Bone marrow (tissue), 2 donors: ENCODE results near the gene SPATA31C2.
"Not testable (repeated sequence)": the region's sequence is repeated elsewhere in the genome, so short reads cannot be mapped to it uniquely, and the experiment has no call there.

Experiments used
- DNase-seq, 2 donors: peaks; one replicate each; lab custom pipeline; 2025; lab: John Stamatoyannopoulos, UW

SPATA31C2 gene

DNA sequence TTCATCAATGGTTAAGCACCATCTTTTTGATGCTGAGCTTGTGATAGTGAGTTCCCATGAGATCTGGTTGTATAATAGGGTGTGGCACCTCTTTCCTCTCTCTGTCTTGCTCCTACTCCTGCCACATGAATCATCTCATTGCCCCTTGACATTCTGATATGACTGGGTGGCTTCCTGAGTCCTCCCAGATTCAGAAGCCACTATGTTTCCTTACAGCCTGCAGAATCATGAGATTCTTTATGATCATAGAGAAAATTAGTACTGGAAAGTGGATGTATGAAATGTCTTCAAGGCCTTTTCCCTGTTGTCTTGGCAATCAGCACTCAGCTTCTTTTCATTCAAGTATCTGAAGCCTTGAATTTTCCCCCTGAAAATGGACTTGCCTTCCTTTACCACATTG, 14.9 kb downstream of the SPATA31C2 start:
- not testable (repeated sequence) for DNase-seq

DNA sequence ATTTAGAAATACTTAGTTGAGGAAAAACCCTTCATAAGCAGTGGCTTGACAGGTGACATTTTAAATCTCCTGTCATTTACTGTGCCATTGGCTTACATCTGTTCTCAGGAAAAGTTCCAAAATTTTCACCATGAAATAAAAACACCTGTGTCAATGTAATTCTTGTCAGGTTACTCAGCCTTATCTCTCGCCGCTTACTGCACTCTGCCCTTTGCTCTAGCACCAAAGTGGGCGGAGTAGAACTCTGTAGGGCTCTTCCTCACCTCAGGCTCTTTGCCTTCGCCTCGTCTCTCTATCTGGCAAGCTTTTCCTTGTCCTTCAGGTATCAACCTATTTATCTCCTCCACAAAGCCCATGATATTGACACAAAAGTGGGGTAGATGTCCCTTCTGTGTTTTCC, 20.2 kb downstream of the SPATA31C2 start:
- not testable (repeated sequence) for DNase-seq

DNA sequence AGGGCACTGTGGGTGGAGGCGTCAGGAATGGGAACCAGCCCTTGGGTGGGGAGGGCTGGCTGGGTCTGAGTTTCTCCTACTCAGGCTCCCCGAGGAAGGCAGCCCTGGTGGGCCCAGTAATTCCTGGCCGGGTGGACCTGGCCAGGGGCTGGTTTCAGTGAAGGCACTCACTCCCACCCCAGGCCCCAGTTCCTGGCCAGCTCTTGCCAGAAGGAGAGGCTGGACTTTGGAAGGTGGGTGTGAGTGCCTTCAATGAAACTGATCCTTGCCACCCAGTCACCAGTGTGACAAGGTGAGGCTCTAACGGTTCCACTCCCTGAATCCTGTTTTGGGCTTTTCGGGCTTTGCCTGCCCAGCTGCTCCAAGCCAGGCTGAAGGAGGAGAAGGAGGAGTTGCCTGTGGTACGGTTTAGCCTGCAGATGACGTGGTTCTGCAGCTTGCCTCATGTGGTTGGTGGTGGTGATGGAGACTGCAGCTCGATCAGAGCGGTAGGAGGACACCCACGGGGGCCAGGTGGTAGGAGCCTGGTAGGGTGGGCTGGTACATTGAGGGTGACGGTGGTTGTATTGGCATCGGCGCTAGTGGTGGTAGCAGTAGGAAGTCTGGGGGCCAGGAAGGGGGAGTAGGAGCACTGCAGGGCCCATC, 23.2 kb downstream of the SPATA31C2 start:
- DNase-seq: not testable (repeated sequence)

DNA sequence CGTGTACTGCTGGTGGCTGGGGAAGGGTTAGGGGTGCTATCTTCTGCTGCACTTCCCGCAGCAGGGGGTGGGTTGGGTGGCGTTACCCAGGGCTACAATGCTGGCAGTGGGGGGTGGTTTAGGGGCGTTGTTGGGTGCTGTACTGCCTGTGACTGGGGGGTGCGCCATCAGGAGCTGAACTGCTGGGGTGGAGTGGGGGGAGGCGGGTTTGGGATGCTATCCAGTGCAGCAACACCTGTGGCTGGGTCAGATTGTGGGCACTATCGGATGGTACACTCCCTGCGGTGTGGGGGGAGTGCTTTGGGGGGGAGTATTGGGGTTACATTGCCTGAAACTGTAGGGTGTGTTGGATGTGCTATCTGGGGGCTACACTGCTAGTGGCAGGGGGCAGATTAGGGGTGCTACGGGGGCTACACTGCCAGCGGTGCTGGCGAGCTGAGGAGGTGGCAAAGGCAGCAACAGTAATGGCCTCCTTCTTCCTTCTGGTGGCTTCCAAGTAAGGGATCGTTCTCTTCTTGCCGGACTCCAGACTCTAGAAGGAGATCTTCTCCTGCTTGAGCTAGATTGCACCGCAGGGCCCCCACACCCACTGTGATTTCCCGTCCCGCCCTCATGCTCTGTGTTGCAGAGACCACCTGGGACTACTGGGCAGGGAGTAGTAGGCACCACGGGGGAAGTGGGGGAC, 23.9 kb downstream of the SPATA31C2 start:
- not testable (repeated sequence) for DNase-seq

DNA sequence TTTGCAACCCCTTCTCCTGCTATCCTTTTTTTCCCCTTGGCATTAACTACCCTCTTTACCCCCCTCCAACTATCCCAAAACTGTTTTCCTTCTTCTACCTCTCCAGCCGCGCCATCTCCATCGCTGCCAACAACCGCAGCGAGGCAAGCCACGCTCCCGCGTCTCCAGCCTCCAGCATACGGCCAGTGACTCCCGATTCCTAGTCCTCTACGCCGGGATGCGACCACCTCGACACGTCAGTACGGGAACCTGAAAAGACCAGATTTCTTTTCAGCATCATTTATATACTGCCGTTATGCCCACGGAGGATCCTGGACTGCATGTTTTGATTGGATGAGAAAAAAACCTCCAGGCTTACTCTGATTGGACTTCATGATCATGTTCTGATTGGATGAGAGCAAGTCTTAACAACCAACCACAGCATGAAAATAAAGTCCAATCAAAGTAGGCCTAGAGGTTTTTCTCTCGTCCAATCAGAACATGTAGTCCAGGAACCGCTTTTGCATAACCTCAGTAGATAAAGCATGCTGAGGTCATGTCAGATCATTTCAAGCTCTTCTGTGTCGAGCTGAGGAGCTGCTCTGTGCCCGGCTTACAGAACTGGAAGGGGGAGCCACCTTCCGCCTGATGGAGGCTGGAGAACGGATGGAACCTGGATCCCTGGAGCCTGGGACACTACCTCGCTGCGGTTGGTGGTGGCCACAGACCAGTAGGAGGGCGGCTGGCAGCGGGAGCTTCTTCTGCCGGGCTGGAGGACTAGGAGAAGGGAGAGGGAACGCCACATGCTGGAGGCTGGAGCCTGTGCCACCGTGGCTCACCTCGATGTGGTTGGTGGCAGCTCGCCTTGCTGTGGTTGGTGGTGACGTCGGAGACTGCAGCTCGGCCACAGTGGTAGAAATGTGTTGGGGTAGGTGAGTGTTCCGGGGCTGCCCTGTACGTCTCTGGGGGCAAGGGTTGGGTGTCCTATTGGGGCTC, 24.8 kb downstream of the SPATA31C2 start:
- not testable (repeated sequence) for DNase-seq

DNA sequence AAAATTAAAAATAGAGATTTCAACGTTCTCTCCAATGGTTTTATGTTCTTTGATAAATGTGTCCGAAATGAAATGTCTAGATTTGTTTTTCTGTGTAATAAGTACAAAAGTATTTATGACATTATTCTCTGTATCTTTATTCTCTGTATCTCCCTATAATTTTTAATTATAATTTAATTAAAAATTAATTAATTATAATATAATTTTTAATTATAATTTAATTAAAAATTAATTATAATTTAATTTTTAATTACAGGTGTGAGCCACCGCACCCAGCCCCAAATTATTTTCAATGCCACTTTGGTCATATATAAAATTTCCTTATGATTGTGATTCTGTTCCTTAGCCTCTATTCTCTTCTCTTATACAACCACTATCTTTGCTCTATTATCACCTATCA, 28.2 kb downstream of the SPATA31C2 start:
- DNase-seq: no peak

DNA sequence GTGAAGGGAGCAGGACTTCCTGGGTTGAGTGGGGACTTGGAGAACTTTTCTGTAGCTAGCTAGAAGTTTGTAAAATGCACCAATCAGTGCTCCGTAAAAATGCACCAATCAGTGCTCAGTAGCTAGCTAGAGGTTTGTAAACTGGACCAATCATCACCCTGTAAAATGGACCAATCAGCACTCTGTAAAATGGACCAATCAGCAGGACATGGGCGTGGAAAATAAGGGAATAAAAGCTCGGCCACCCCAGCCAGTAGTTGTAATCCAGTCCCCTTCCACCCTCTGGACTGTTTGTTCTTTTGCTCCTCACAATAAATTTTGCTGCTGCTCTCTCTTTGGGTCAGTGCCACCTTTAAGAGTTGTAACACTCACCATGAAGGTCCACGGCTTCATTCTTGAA, 29.5 kb downstream of the SPATA31C2 start:
- no peak for DNase-seq

DNA sequence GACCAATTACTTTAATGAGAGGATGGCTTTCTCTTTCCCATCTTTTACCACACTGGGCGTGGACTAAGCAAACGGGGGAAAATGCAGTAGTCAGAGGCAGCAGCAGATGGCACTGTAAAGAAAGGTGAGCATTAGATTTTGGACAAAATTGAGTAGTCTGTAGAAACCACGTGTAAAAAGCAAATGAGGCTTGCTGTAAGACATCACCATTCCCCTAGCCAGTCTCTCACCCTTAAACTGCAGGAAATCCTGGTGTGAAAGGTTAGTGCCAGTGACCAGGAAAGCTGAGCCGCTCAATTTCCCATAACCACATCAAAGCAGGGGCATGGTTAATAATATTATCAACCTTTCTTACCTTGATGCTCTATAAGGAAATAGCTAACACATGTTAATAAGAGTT, 31.8 kb downstream of the SPATA31C2 start:
- DNase-seq: no peak

DNA sequence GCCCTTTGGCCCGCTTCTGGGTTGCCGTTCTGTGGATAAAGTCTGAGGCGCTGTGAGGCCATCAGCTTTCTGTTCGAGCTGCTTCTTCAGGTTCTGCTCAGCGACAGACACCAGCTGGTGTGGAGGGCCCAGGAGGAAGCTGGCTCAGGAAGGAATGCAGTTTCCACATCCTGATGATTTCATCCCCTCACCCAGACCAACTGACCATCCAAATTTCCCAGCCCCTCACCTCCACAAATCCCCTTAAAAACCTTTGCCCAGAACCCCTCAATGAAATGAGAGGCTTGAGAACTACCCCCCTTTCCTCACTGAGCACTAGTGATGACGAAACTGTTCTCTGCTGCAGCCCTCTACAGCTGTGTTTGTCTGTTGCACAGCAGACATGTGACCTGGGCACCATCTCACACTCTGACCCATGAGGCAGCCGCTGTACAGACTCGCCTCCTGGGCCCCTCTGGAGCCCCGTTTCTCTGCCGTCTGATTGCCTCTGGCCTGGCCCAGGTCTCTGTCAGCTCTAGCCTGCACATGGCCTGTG, 45.4 kb downstream of the SPATA31C2 start:
- DNase-seq: no peak

DNA sequence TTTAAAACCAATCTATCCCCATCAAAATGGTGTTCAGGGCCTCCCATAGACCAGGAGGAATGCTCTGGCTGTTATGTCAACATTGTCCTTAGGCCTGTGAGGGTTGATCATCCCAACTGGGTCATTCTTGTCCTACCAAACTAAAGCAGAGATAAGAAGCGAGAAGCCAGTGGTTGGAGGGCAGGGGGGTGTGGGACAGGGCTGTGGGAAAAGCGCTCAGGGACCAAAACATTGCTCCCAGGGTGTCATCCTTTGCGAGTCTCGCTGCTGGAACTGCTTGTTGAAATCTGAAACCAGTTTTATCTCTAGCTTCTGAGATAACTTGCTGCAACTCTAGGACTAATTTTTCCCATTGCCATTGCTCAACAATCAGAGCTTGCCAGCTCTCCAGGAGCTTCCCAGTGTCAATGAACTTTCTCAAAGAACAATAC, 48.1 kb downstream of the SPATA31C2 start:
- DNase-seq: no peak

DNA sequence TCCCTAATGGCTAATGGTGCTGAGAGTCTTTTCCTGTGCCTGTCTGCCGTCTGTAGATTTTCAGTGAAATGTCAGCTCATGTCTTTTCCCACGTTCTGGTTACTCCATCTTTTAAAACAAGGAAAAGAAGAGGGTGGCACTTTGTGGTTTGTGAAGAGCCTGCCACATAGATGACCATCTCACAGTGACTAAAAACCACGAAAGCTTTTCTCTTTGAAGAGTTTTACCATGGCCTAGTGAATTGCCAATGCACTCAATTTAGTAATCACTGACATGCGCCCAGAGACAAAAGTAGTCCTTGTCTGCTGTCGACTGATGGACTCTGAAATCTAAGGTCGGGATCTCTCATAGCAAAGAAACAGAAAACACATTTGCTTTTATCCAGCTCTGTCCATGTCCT, 50.4 kb downstream of the SPATA31C2 start:
- DNase-seq: no peak

DNA sequence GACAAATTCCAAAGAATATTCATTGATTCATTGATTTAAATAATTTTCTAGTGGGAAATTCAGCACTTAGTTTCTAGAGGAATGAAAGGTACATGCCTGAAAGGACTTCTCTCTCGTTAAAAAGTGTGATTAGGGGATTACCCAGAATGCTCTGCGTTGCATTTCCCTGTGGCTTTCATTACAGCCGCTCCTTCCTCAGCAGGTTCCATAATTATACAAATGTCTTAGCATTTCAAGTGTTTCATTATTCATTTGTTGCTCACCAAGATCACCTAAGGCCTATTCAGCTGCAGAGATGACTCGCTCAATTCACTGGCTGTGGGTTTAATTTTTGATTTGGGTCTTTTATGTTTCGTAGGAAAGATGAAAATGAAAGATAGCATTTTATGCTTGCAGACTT, 52.8 kb downstream of the SPATA31C2 start:
- no peak for DNase-seq

DNA sequence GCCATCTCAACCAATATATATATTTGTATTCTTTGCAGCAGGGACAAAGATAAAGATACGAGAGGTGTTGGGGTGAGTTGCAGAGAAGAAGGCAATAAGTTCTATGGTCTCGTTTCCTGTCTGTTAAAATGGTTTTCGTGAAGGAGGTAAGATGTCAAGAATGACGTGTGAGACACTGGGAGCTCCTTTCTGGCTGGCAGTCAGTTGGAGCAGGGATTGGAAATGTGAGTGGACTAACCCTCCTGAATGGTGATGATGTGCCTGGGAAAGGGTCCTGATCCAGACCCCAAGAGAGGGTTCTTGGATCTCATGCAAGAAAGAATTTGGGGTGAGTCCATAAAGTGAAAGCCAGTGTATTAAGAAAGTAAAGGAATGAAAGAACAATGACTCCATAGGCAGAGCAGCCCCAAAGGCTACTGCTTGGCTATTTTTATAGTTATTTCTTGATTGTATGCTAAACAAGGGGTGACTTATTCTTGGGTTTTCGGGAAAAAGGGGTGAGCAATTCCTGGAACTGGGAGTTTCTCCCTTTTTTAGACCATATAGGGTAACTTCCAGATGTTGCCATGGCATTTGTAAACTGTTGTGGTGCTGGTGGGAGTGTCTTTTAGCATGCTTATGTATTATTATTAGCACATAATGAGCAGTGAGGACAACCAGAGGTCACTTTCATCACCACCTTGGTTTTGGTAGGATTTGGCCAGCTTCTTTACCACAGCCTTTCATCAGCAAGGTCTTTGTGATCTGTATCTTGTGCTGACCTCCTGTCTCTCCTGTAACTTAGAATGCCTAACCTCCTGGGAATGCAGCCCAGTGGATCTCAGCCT, 53.7 kb downstream of the SPATA31C2 start:
- DNase-seq: no peak
